ENCODE data around the gene MORC4. TPM values are rescaled to one million over a fixed set of nuclear protein-coding genes. Genes with fewer than 3 reads are reported as not detected.
A peak's percentile ranks its signal among the peaks of the same experiment; 100 is the strongest.

The MORC4 gene
- total RNA-seq, 1 experiment from 2014 or later, result 10.2 TPM

DNA sequence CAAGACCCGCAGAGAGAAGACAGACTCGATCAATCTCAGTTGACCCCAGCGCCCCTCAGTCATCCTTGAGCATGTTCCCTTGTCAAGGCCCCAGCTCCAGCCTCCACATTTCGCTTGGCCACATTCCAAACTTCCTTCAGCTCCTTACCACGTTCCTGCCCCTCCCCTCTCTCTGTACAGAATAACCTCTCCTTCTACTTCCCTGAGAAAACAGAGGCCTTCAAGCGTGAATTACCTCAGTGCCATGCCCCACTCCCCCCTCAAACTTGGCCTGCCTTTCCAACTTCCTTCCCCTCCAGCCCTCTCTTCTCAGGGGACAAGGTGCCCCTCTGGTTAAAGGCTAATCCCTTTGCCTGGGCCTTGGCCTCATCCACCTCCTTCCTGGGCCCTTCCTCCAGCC lies 93.7 kb downstream of the MORC4 start:
- DNase-seq (ENCODE audit: low spot score), result no peak

DNA sequence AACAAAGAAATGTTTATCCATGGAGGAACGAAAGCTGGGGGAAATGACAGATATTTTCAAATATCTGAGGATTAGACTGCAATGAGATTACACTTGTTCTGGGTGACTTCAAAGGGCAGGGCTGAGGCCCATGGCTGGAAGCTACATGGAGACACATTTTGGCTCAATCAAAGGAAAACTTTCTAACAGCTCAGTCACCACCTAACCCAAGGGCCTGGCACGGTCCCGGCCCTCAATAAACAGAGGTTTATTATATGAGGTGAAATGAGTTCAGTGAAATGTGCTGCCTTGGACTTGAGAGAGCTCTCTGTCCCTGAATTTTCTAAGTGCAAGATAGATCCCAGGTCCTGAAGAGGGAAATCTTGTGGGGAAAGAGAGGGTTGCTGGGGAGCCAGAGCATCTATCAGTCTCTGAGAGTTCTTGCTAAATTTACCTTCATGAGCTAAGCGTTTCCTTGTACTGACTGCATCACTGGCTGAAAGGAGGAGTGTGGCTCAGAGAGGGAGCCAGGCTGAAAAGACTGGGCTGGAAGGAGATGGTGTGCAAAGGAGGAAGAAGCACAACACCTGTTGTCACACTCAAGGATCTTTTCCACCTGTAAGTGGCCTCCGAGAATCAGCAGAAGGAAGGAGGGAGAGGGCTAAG lies 94.8 kb downstream of the MORC4 start:
- DNase-seq (ENCODE audit: low spot score), result no peak

DNA sequence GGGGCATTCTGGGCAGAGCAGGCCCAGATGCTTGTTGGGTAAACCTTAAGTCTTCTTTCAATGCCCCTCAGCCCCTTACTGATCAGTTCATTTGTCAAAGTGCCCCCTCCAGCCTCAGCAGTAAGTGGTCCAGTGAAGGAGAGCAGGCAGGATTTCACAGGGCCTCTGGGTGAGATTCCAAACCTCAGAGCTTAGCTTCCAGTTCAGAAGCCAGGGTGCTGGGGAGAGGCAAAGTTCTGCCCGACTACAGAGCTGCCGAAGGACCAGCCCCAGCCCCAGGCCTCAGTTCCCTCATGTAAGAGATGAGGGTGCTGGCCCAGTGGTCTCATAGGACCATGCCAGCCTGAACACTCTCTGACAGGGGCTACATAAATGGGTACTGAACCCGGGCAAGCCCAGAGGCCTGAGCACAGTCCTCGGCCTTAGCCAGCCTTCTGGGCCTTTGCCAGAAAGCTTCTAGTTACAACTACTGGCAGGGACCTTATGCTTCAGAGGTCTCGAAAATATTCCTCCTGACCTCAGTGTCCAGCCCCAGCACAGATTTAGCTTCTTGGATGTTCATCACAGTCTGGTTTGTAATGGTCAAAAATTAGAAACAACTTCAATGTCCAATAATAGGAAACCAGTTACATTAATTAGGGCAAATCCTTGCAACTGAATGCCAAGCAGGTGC lies 96.0 kb downstream of the MORC4 start:
- DNase-seq (ENCODE audit: low spot score), result no peak

DNA sequence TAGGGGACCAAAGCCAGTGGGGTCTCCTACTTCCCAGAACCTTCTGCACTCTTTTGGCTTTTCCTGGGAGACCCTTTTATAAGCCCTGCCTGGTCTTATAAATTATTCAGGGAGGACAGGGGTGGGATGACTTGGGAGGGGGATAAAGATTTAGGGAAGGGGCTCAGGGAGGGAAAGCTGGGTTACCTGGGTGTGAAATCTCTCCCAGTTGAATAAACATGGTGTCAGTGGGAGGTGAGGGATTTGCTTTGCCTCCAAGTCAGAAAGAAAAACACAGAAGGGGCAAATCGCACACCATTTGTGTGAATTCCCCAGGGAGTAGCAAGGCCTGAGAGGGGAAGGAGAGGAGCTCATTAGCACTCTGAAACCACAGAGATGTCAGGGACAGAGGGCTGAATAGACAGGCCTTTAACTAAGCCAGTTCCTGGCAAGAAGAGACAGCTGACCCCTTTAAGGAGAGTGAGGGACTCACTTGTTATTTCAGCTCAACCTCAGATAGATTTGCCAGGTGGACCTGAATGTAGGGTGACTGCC lies 96.7 kb downstream of the MORC4 start, which contains the start of gene RIPPLY1:
Gene RIPPLY1 (minus strand): TSS at position 51 of the 534 bp plus-strand sequence. CDS start 54 bp downstream, outside the sequence.
- DNase-seq (ENCODE audit: low spot score), result no peak

DNA sequence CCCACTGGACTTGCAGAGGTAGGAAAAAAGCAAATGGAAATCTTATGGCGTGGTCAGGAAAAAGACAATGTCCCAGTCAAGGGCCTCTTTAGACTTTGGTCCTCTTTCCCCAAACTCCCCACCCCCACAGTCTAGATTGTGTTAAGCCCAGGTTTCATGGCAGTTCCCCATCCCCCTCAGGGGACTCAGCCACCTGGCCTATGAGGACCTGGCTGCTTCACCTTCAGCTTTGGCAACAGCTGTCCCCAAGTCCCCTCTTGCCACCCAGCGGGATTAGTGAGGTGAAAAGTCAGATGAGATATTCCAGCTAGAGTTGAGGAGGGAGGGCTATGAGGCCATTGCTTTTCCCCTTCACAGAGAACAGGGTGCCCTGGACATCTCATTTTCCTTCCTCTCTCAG lies 97.3 kb downstream of the MORC4 start:
- no peak for DNase-seq (ENCODE audit: low spot score)

DNA sequence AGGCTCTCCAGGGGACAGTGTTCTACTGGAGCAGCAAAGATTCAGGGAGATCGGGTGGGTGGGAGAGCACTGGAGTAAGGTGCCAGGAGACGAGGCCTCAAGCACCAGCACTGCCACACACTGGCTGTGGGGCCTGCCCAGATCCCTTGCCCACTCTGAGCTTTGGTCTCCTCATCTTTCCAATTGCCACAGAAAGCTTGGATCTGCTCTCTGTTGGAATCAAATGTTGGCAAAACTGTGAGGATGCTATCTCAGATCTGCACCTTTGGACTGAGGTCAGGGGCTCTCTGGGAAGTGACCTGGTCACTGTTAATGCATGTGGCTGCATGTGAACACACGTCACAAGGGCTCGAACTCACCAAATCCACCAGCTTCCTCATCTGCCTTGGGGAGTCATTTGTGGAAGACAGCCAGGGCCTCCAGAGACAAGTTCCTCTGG lies 98.2 kb downstream of the MORC4 start:
- DNase-seq (ENCODE audit: low spot score), result no peak

DNA sequence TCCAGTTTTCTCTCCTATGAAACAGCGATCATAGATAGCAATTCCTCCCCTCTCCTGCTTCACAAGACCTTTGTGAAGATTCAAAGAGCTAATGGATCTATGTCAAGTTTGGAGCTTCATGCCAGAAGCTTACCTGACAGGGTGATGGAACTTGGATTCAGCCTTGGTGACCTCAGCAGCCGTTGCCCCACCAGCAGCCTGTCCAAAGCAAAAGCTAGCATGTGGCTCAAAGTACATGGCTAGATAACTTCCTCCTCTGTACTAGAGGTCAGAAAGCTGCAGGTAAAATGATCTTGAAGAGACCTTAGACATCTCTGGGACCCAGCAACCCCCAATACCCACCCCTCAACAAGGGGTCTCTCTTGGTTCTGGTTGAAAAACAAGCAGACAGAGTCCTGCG lies 98.7 kb downstream of the MORC4 start:
- DNase-seq (ENCODE audit: low spot score), result no peak

DNA sequence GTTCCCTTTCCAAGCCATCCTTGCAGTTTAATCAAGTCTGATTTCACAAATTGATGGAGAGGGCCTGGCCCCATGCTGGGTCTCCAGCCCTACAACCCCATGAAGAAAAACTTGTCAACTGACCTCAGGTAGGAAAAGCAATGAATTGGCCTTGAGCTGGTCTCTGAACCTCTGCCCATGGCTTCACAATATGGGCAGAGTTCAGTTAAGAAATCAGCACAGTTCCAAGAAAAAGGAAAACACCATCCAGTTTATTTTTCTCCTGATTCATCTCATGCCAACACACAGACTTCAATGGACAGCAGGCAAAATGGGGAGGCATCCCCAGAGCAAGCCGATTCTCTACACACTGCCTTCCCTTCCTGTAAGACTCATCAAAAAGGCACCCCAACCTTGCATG lies 100.2 kb downstream of the MORC4 start:
- DNase-seq (ENCODE audit: low spot score), result no peak

DNA sequence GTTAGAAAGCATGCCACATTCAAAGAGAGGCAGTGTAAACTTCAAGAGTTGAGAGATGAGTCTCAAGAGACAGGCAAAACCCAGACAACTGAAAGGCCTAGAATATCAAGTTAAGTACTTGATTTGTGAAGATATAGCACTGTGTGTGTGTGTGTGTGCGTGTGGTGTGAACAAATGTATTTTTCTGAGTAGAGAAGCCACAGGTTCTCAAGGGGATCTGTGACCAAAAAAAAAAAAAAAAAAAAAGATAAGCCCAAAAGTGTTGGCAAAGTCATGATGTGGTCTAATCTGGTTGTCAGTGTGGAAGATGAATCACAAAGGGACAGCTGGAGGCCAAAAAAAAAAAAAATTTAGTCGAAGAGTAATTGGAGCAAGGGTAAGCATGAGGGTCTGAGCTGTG lies 100.7 kb downstream of the MORC4 start:
- DNase-seq (ENCODE audit: low spot score), result no peak

DNA sequence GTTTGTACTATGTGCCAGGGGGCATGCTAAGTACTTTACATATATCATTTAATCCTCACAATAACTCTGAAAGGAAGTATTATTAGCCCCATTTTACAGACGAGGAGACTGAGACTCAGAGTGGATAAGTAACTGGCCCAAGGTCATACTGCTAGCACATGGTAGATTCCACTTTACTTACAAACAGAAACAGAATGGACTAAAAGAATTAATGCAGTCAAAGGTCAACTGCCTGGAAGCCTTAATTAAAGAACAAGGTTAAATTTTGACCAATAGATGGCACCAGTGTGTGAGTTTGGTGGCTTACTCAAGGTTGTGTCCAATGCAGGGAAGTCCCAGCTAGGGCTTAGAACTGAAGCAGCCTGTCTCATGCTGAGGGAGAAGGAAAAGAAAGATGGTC lies 101.5 kb downstream of the MORC4 start:
- DNase-seq (ENCODE audit: low spot score), result peak; percentile 48

DNA sequence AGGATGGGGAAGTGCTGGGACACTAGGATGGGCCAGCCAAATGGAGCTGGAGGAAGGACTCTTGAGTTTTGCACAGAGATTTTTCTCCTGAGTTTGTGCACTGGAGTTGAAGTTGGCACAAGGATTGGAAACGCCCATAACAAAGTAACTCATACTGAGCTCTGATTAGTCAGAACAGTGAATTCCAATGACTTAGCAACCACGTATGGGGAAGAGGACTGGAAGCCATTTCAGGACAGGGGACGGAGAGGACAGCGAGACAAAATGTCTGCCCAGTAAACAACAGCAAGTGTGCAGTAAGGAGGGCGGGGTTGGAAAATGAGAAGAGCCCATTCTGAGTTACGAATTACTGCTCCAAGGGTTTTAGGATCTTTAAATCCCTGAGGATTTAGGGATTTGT lies 102.8 kb downstream of the MORC4 start:
- DNase-seq (ENCODE audit: low spot score), result peak; percentile 36

DNA sequence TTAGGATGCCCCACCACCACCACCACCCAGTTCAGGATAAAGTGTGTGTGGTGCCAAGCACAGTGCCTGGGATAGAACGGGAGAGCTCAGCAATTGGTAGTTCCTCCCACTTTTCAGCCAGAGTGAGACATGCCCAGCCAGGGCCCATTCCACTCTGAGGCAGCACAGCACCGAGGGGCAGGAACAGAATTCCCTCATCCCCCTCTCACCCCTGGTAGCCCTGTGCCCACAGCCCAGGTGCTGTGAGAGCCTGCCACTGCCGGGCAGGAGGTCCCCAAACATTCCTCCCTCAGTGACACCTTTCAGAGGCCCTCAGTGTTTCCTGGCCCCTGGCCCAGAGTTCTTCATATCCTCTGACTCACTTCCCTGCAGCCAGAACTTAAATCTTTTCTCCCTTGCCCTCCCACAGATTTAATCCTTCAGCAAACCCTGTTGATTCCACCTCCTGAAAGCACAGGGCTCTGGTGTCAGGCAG lies 105.0 kb downstream of the MORC4 start:
- DNase-seq (ENCODE audit: low spot score), result peak; percentile 69

DNA sequence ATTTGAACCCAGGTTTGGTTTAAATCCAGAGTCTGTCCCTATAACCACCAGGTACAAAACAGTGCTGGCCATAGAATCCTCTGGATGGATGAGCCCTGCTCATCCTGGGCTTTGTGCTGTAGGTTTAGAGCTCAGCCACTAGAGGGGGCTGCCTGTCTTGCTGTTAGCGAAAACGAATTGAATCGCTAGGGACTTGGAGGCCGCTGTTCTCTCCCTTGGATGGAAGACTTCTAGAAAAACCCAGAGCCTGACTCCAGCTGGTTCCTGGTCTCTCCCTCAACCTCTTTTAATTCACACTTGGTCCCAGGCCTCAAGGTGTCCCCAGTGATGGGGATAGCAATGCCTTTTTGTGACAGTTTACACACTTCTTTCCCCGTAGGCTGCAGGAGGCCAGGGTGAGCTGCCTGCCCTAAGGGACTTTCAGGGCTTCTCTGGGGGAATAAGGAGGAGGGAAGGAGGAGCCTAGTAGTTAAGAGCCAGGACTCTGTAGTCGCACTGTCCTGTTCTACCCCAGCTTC lies 105.6 kb downstream of the MORC4 start:
- DNase-seq (ENCODE audit: low spot score), result peak; percentile 70

DNA sequence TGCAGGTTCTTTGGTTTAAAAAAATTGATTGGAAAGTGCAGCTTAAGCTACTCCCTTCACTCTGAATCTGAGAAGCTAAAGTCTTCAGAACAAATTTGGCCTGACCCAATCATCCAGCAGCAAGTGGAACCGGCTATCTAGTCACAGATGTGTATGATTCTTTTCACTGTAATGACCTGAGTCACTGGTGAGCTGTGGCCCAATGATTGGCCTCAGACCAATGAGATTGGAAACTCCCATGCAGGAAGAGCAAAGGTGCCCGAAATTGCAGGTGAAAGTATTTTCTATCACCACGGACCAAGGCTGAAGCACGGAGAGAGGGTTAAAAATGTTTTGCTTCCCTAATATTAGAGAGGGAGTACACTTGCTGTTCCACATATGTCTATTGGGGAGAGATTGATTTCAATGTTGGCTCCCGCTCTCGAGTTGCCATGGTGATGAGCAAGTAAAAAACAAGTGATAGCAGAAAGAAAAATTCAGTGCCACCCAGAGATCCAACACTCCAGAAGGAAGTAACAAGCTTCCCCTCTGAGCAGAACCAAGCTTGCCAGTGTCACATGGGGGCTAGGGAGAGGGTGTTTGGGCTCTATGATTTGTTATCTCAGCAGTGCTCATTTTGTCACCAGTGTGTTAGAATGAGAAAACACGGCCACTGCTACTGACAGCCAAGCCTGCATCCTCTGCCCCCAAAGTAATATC lies 108.1 kb downstream of the MORC4 start:
- no peak for DNase-seq (ENCODE audit: low spot score)

Other genes with a start within 250 kb of the MORC4 start
- 2.6 and 2.9 TPM in 2 replicates for gene TBC1D8B, start 197.5 kb downstream of the MORC4 start, total RNA-seq (2014; rRNA removed; shearing (Covaris generic))
- gene RIPPLY1, start 96.9 kb downstream of the MORC4 start, total RNA-seq (2014; rRNA removed; shearing (Covaris generic)), result not detected in 2 replicates
- gene CLDN2, start 79.8 kb downstream of the MORC4 start, total RNA-seq (2014; rRNA removed; shearing (Covaris generic)), result not detected in 2 replicates
- 9.7 and 10.0 TPM in 2 replicates for gene RBM41, start 118.6 kb upstream of the MORC4 start, total RNA-seq (2014; rRNA removed; shearing (Covaris generic))
- gene NUP62CL, start 206.2 kb upstream of the MORC4 start, total RNA-seq (2014; rRNA removed; shearing (Covaris generic)), result 0.48 TPM in 1 of 2 replicates, not detected in the other
- not detected in 2 replicates for gene DNAAF6, start 206.4 kb upstream of the MORC4 start, total RNA-seq (2014; rRNA removed; shearing (Covaris generic))

Measured in H4 (cell line).